ENCODE measurements around the gene CCDC188.

The CCDC188 gene

GRCh38 chr22:20150381-20151275 lies at the start of gene CCDC188:
Gene CCDC188, minus strand, starts transcription at chr22:20151055. Its CDS starts 69 bp downstream, at chr22:20150986.
- TF ChIP-seq CTCF (IDR thresholded peaks at IDR 0.05; ENCODE audit: insufficient read depth, missing control alignments), result no peak
- FAIRE-seq, result no peak
- no peak for DNase-seq (ENCODE audit: insufficient read length, low spot score)

GRCh38 chr22:20199906-20200305 lies 49.1 kb upstream of the CCDC188 start:
- no peak for TF ChIP-seq CTCF (IDR thresholded peaks at IDR 0.05; ENCODE audit: insufficient read depth, missing control alignments)
- no peak for FAIRE-seq

GRCh38 chr22:20199413-20199842 lies 48.6 kb upstream of the CCDC188 start:
- no peak for DNase-seq (ENCODE audit: insufficient read length, low spot score)
- TF ChIP-seq CTCF (IDR thresholded peaks at IDR 0.05; ENCODE audit: insufficient read depth, missing control alignments), result no peak
- no peak for FAIRE-seq

More at GRCh38 chr22:20199906-20200305, 49.1 kb upstream of the CCDC188 start:
- DNase-seq (ENCODE audit: insufficient read length, low spot score), result no peak

DNA sequence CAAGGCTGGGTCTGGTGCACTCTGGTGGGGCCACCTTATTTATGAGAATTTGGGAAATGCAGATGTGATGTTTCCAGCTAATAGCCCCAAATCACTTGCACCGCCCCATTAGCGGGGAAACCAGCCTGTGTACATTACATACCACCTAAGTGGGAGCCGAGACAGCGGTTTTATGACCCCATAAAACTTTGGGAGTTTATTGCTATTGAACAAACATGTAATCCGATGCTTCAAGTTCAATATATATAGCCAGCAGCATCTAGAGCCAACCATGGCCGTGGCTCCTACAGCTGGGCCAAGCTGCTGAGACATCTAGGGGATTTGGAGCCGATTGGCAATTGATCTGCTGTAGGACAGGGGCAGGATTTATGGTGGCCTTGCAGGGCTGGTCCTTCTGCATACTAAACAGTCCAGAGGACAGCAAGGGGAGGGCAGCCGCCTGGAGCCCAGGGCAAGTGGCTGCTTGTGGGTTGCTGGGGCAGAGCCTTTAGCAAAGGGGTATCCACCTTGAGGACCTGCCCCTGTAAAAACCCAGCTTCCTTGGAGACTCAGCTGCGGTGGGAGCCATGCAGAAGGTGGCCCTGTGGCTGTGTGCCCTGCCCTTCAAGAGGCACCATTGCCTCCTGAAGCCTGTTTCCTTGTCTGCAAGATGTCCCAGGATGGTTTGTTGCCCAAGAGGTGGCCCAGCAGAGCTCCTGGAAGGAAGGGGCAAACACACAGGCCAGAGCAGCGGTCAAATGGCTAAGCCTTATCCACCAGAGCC lies 47.9 kb upstream of the CCDC188 start:
- DNase-seq (ENCODE audit: insufficient read length, low spot score) (no peak), FAIRE-seq (no peak)
- TF ChIP-seq CTCF (IDR thresholded peaks at IDR 0.05; ENCODE audit: insufficient read depth, missing control alignments), result no peak

DNA sequence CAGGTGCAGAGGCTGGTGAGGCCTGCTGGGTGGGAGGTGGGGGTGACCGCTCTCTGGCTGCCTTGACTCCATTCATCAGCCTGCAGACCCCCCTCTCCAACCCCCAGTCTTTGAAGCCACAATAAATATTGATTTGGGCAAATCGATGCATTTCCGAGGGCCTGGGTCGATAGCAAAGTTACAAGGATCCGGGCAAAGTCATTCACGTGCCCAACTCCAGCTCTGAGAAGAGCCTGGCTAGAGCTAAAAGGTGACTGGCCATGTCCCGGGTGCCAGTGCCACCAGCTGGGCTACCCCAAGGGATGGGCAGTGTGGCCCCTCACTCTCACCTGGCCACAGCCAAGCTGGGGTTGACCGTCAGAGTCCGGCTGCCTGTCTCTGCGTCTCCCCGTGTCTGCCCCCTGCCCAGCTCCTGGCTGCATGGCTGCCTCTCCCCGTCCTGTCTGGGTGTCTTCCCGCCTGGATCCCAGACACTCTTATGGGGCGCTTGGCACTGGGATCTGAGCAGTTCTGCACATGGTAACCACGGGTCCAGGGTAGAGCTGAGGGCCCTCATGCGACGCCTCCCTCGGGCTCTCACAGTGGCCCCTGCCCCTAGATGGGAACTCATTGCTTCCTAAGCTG lies 46.7 kb upstream of the CCDC188 start:
- no peak for DNase-seq (ENCODE audit: insufficient read length, low spot score)
- no peak for TF ChIP-seq CTCF (IDR thresholded peaks at IDR 0.05; ENCODE audit: insufficient read depth, missing control alignments)
- FAIRE-seq, result no peak

DNA sequence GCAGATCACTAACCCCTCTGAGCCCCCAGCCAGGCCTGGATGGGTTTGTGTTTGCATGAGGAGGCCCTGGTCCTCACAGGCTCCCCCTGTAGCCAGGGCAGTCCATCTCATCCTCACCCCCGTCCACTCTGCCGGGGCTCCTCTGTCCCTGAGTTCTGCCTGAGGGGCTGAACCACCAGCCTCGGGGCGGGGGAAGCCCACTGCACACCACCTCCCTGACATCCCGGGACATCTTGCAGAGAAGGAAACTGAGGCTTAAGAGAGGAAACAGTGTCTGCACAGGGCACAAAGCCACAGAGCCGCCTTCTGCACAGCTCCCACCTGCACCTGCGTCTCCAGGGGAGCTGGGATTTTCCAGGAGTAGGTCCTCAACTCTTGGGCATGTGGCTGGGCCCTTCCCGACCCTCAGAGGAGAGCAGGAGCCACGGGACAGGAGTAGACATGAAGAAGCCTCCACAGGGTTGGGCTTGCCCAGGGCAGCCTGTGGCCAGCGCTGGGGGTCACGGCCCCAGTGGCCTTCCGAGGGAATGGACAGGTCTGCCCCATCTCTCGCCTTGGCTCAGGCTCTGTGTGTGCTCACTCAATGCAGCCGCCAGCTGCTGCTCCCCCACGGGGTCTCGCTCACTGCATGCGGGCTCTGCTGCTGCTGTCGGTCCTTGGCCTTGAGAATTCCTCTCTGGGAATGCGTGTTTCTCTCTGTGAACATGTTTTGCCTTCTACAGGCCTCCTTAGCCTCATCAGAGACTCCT lies 45.4 kb upstream of the CCDC188 start:
- DNase-seq (ENCODE audit: insufficient read length, low spot score) (no peak), FAIRE-seq (no peak)
- TF ChIP-seq CTCF (IDR thresholded peaks at IDR 0.05; ENCODE audit: insufficient read depth, missing control alignments), result no peak

Measured in D721Med (cell line).